Adipocyte (in vitro differentiated cells): Measurements from ENCODE around the gene MAPT.
"Not testable (repeated sequence)": the region's sequence is repeated elsewhere in the genome, so short reads cannot be mapped to it uniquely, and the experiment has no call there.

Experiments used
- DNase-seq: peaks from one replicate; pipeline ENCODE4 v3.0.0-alpha.2; 2015; ENCODE audit warnings: low read depth
- H3K27me3 ChIP-seq: replicated peaks from 2 replicates; pipeline ENCODE4 v1.7.0; 2013; ENCODE audit warnings: mild to moderate bottlenecking, low read length, moderate library complexity; ENCODE audit not compliant: control insufficient read depth, insufficient read depth
- H3K36me3 ChIP-seq: 2 replicates; pipeline ENCODE4 v1.7.0; 2013; ENCODE audit warnings: low read length, mild to moderate bottlenecking, moderate library complexity; ENCODE audit not compliant: control insufficient read depth, insufficient read depth, severe bottlenecking
- H3K4me1 ChIP-seq: 2 replicates; pipeline ENCODE4 v1.7.0; 2013; ENCODE audit warnings: mild to moderate bottlenecking, low read length, moderate library complexity; ENCODE audit not compliant: control insufficient read depth, insufficient read depth
- H3K4me3 ChIP-seq: 2 replicates; pipeline ENCODE4 v1.7.0; 2013; ENCODE audit warnings: mild to moderate bottlenecking, low read length, moderate library complexity
- H3K9ac ChIP-seq: 2 replicates; pipeline ENCODE4 v1.7.0; 2013; ENCODE audit warnings: mild to moderate bottlenecking, low read length, moderate library complexity
- H3K9me3 ChIP-seq: 2 replicates; pipeline ENCODE4 v1.7.0; 2013; ENCODE audit warnings: mild to moderate bottlenecking, low read length, moderate library complexity; ENCODE audit not compliant: control insufficient read depth

Gene MAPT

GRCh38 chr17:46019408-46019925 is 125.1 kb downstream of the MAPT start:
- H3K9me3 ChIP-seq, H3K9ac ChIP-seq, H3K27me3 ChIP-seq, H3K4me1 ChIP-seq, H3K36me3 ChIP-seq, DNase-seq, H3K4me3 ChIP-seq: not testable (repeated sequence)

DNA sequence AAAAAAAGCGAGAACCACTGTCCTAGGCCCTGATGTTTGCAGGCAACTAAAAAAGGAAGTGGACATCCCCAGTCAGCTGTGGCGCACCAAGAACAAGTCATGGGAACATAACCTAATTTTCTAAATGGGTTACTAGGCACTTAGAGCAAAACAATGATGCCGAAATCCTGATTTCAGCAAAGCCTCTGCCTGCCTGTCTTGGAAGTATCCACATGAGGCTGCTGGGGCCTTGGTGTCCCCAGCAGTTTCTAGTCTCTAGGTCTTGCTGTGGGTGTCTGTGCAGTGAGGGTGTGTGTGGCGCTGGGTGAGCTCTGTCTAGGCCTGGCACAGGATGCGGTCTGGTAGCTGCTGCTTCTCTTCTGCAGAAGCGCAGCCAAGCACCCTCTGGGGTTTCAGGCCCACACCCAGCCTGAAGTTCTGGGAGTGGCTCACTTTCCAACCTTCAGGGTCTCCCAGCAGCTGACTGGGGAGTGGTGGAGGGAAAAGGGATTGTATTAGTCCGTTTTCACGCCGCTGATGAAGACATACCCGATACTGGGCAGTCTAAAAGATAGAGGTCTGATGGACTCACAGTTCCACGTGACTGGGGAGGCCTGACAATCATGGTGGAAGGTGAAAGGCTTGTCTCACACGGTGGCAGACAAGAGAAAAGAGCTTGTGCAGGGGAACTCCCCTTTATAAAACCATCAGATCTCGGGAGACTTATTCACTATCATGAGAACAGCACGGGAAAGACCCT is 125.8 kb downstream of the MAPT start:
- Histone ChIP-seq H3K4me3 (no peak overlapping the region), H3K4me1 (no peaks in the 10 kb centered on the region), H3K36me3 (peaks cover 10% of the 10 kb centered on the region), H3K9me3 (no peaks in the 10 kb centered on the region), H3K9ac (no peak overlapping the region), H3K27me3 (no peaks in the 10 kb centered on the region)
- no peak for DNase-seq

GRCh38 chr17:46020998-46021397 is 126.6 kb downstream of the MAPT start:
- H3K9ac ChIP-seq = no peak overlapping the region

DNA sequence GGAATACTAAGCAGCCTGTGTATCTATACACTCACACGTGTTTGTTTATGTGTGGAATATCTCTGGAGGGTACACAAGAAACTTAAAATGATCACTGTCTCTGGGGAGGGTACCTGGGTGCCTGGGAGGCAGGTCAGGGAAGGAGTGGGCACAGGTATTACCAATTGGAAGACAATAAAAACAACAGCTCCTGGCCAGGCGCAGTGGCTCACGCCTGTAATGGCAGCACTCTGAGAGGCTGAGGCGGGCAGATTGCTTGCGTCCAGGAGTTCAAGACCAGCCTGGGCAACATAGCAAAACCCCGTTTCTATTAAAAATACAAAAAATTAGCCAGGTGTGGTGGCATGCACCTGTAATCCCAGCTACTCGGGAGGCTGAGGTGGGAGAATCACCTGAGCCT is 129.0 kb downstream of the MAPT start:
- DNase-seq, H3K4me1 ChIP-seq, H3K27me3 ChIP-seq, H3K9me3 ChIP-seq, H3K9ac ChIP-seq, H3K4me3 ChIP-seq: not testable (repeated sequence)
- peaks cover 26% of the 10 kb centered on the region for H3K36me3 ChIP-seq

More at GRCh38 chr17:46020998-46021397, 126.6 kb downstream of the MAPT start:
- Histone ChIP-seq H3K4me1 (no peaks in the 10 kb centered on the region), H3K4me3 (no peak overlapping the region), H3K9me3 (no peaks in the 10 kb centered on the region), H3K27me3 (no peaks in the 10 kb centered on the region), H3K36me3 (peaks cover 11% of the 10 kb centered on the region)
- DNase-seq = no peak

- Histone ChIP-seq H3K9me3 (no peaks in the 10 kb centered on the region), H3K4me1 (no peaks in the 10 kb centered on the region), H3K4me3 (no peak overlapping the region), H3K9ac (no peak overlapping the region), H3K36me3 (peaks cover 31% of the 10 kb centered on the region), H3K27me3 (no peaks in the 10 kb centered on the region)
- no peak for DNase-seq
Observed at GRCh38 chr17:46023783-46024388, 129.5 kb downstream of the MAPT start.

DNA sequence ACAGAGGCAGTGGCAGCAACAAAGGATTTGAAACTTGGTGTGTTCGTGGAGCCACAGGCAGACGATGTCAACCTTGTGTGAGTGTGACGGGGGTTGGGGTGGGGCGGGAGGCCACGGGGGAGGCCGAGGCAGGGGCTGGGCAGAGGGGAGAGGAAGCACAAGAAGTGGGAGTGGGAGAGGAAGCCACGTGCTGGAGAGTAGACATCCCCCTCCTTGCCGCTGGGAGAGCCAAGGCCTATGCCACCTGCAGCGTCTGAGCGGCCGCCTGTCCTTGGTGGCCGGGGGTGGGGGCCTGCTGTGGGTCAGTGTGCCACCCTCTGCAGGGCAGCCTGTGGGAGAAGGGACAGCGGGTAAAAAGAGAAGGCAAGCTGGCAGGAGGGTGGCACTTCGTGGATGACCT is 130.2 kb downstream of the MAPT start:
- H3K27me3 ChIP-seq = no peaks in the 10 kb centered on the region
- DNase-seq = no peak
- no peaks in the 10 kb centered on the region for H3K4me1 ChIP-seq
- no peak overlapping the region for H3K9ac ChIP-seq
- H3K36me3 ChIP-seq = peaks cover 32% of the 10 kb centered on the region
- H3K9me3 ChIP-seq = no peaks in the 10 kb centered on the region
- no peak overlapping the region for H3K4me3 ChIP-seq

DNA sequence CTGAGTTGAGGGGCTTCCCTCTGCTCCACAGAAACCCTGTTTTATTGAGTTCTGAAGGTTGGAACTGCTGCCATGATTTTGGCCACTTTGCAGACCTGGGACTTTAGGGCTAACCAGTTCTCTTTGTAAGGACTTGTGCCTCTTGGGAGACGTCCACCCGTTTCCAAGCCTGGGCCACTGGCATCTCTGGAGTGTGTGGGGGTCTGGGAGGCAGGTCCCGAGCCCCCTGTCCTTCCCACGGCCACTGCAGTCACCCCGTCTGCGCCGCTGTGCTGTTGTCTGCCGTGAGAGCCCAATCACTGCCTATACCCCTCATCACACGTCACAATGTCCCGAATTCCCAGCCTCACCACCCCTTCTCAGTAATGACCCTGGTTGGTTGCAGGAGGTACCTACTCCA is 130.7 kb downstream of the MAPT start:
- peaks cover 36% of the 10 kb centered on the region for H3K36me3 ChIP-seq
- no peak overlapping the region for H3K9ac ChIP-seq
- no peaks in the 10 kb centered on the region for H3K27me3 ChIP-seq
- H3K9me3 ChIP-seq = no peaks in the 10 kb centered on the region
- H3K4me3 ChIP-seq = no peak overlapping the region
- no peak for DNase-seq
- no peaks in the 10 kb centered on the region for H3K4me1 ChIP-seq

DNA sequence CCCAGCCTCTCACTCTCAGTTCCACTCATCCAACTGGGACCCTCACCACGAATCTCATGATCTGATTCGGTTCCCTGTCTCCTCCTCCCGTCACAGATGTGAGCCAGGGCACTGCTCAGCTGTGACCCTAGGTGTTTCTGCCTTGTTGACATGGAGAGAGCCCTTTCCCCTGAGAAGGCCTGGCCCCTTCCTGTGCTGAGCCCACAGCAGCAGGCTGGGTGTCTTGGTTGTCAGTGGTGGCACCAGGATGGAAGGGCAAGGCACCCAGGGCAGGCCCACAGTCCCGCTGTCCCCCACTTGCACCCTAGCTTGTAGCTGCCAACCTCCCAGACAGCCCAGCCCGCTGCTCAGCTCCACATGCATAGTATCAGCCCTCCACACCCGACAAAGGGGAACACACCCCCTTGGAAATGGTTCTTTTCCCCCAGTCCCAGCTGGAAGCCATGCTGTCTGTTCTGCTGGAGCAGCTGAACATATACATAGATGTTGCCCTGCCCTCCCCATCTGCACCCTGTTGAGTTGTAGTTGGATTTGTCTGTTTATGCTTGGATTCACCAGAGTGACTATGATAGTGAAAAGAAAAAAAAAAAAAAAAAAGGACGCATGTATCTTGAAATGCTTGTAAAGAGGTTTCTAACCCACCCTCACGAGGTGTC is 131.3 kb downstream of the MAPT start:
- H3K4me1 ChIP-seq = no peaks in the 10 kb centered on the region
- no peaks in the 10 kb centered on the region for H3K27me3 ChIP-seq
- no peak overlapping the region for H3K9ac ChIP-seq
- no peaks in the 10 kb centered on the region for H3K9me3 ChIP-seq
- H3K36me3 ChIP-seq = peaks cover 42% of the 10 kb centered on the region
- DNase-seq = no peak
- H3K4me3 ChIP-seq = no peak overlapping the region

- Histone ChIP-seq H3K4me1 (no peaks in the 10 kb centered on the region), H3K36me3 (peaks cover 49% of the 10 kb centered on the region), H3K27me3 (no peaks in the 10 kb centered on the region), H3K4me3 (no peak overlapping the region), H3K9ac (no peak overlapping the region), H3K9me3 (no peaks in the 10 kb centered on the region)
- DNase-seq = no peak
Observed at GRCh38 chr17:46026166-46027047, 132.1 kb downstream of the MAPT start.

GRCh38 chr17:46027048-46027975 is 133.0 kb downstream of the MAPT start:
- peaks cover 55% of the 10 kb centered on the region for H3K36me3 ChIP-seq

More at GRCh38 chr17:46027048-46027975, 133.0 kb downstream of the MAPT start:
- Histone ChIP-seq H3K4me1 (no peaks in the 10 kb centered on the region), H3K9me3 (no peaks in the 10 kb centered on the region), H3K9ac (no peak overlapping the region), H3K4me3 (no peak overlapping the region), H3K27me3 (no peaks in the 10 kb centered on the region)
- DNase-seq = no peak
